Upper lobe of right lung (tissue), 1 donor: ENCODE results near the gene UTRN. TPM values are rescaled to one million over a fixed set of nuclear protein-coding genes. Genes with fewer than 3 reads are reported as not detected.

Experiments
- ATAC-seq: fragments of 200-7000 bp; cut with Tn5 transposase; one replicate; pipeline ENCODE4 v1.9.1; 2020; ENCODE audit warnings: mild to moderate bottlenecking, moderate library complexity
- DNase-seq: peaks from one replicate; pipeline ENCODE4 v3.0.0-alpha.2; 2020
- H3K27ac ChIP-seq: fragments of 200-600 bp; one replicate; pipeline ENCODE4 v1.8.0; 2022
- H3K27me3 ChIP-seq: fragments of 200-600 bp; one replicate; pipeline ENCODE4 v1.8.0; 2022; ENCODE audit warnings: mild to moderate bottlenecking
- H3K36me3 ChIP-seq: fragments of 200-600 bp; one replicate; pipeline ENCODE4 v1.8.0; 2022
- H3K4me1 ChIP-seq: fragments of 200-600 bp; one replicate; pipeline ENCODE4 v1.8.0; 2022
- H3K4me3 ChIP-seq: fragments of 200-600 bp; one replicate; pipeline ENCODE4 v1.8.0; 2022; ENCODE audit warnings: mild to moderate bottlenecking
- H3K9me3 ChIP-seq: fragments of 200-600 bp; one replicate; pipeline ENCODE4 v1.8.0; 2022
- intact Hi-C: fragments of 100-400 bp; cut with DNase I; formaldehyde crosslinking; loops from one replicate; pipeline ENCODE4 v1.11.0; 2022
- total RNA-seq: library from RNA; stranded (reverse); fragmentation: NEBNext Ultra II Directional; extraction: Animal tissue kit (Norgen Biotek cat#: 25700); gene quantifications from one replicate; pipeline ENCODE4 v1.2.1, GENCODE V29; 2021
- TF ChIP-seq, protein P1 (sequence below): fragments of 200-600 bp; IDR thresholded peaks from one replicate; pipeline ENCODE4 v1.8.0; 2022; ENCODE audit warnings: antibody characterized with exemption
- donor health status: DM: no; HTN: yes; CAD: no; lungs with severe emphysema.

The UTRN gene
- total RNA-seq, 1 donor from 2014 or later, result 316 TPM

DNA sequence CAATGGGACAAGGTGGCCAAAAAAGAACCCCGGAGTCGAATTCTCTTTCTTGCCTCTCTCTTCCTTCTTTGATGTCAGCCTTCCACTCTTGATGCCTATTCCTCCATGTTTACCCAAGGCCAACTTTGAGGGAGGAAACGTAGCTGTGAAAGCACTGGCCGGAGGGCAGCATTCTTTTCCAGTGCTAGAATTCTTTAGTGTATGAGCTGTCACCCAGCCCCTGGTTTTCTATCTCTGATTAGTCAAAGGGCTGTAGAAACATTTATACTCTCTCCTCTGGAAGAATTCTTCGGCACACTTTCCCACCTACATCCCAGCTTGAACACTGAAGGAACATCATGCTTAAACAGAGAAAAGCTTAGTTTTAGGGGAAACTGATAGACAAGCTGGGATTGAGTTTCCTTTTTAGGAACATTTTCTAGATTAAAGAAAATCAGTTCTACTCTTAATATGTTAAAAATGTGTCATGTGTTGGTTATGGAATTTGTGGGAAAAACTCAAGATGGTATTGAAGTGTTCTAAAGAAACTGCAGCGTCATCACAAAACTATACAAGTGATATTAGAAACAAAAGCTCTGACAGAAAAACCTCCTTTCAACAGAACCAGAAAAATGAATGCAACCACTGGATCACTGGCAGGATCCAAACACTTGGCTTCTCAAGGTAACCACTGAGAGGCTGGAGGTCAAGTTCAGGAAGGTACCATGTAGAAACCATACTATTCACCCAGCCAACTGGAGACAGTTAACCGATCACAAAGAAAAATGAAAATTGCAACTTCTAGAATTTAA lies 20.7 kb upstream of the UTRN start:
- intact Hi-C loops, result no loop called here
- Histone ChIP-seq H3K9me3 (no peaks in the 10 kb centered on the region), H3K4me1 (peaks cover 24% of the 10 kb centered on the region), H3K27ac (peak overlapping the region; percentile 52), H3K27me3 (no peaks in the 10 kb centered on the region), H3K4me3 (no peak overlapping the region), H3K36me3 (no peaks in the 10 kb centered on the region)
- no peak for DNase-seq
- TF ChIP-seq, protein P1, sequence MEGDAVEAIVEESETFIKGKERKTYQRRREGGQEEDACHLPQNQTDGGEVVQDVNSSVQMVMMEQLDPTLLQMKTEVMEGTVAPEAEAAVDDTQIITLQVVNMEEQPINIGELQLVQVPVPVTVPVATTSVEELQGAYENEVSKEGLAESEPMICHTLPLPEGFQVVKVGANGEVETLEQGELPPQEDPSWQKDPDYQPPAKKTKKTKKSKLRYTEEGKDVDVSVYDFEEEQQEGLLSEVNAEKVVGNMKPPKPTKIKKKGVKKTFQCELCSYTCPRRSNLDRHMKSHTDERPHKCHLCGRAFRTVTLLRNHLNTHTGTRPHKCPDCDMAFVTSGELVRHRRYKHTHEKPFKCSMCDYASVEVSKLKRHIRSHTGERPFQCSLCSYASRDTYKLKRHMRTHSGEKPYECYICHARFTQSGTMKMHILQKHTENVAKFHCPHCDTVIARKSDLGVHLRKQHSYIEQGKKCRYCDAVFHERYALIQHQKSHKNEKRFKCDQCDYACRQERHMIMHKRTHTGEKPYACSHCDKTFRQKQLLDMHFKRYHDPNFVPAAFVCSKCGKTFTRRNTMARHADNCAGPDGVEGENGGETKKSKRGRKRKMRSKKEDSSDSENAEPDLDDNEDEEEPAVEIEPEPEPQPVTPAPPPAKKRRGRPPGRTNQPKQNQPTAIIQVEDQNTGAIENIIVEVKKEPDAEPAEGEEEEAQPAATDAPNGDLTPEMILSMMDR, result no peak
- peak; percentile 67 for ATAC-seq

DNA sequence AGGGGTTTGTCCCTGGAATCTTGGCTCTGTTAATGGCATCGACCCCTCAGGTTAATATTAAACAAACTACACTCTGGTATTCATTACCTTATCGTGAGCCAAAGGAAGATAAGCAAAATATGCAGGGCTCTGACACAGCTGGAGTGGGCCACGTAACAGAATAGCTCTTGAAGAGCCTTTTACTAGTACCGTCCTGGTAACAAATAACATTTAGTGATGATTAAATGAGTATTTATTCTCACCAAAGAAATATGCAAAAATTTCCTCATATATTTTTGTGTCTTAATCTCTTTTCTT lies 20.1 kb upstream of the UTRN start:
- peaks cover 24% of the 10 kb centered on the region for H3K4me1 ChIP-seq
- TF ChIP-seq, protein P1, result no peak
- DNase-seq (no peak), ATAC-seq (peak; percentile 54)
- H3K9me3 ChIP-seq, result no peaks in the 10 kb centered on the region
- H3K36me3 ChIP-seq, result no peaks in the 10 kb centered on the region
- H3K4me3 ChIP-seq, result no peak overlapping the region
- no peaks in the 10 kb centered on the region for H3K27me3 ChIP-seq
- intact Hi-C loops, result no loop called here
- peak overlapping the region; percentile 52 for H3K27ac ChIP-seq

DNA sequence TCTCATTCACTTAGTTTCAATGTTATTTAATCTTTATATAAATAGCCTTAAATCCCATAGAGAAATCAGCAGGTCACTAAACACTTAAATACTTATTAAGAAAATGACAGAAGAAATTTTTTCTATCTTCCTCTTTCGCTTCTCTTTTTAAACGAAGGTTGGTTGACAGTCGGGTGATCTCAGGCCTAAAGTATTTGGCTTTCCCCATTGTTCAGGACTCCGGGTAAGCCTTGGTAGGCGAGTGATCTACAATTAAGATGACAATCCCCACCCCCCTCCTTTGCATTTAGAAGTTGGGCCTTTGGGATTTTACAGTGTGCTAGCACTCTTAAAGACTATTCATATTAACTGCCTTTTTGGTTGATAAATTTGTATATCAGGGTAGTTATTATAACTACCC lies 19.7 kb upstream of the UTRN start:
- H3K4me1 ChIP-seq, result peaks cover 24% of the 10 kb centered on the region
- no peak overlapping the region for H3K4me3 ChIP-seq
- intact Hi-C loops, result no loop called here
- TF ChIP-seq, protein P1, result no peak
- ATAC-seq, result peak; percentile 63
- H3K27ac ChIP-seq, result peak overlapping the region; percentile 65
- no peaks in the 10 kb centered on the region for H3K36me3 ChIP-seq
- H3K9me3 ChIP-seq, result no peaks in the 10 kb centered on the region
- no peak for DNase-seq
- no peaks in the 10 kb centered on the region for H3K27me3 ChIP-seq

DNA sequence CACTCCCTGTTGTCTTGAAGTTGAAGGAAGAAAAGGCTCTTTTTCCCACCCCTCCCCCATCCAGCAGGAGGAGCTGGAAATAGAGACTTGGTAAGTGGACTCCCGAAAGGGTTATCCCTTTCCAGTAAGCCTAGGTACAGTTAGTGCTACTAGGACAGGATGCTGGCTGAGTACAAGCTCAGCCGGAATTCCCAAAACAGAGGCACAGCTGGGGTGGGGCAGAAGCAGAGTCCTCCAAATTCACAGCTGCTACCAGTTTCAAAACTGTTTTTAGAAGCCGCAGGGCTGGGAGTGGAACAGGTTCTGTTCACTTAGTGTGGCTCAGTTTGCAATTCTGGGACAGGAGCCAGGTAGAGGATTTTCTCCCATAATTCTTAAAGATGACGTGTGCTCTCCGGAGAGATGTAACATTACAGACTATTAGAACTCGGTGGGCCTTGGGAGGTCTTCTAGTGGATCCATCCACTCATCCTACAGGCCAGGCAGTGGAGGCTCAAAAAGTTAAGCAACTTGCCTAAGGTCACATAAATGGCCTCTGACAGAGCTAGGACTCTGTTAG lies 19.0 kb upstream of the UTRN start:
- Histone ChIP-seq H3K4me3 (no peak overlapping the region), H3K27me3 (no peaks in the 10 kb centered on the region), H3K9me3 (no peaks in the 10 kb centered on the region), H3K27ac (peak overlapping the region; percentile 65), H3K4me1 (peaks cover 24% of the 10 kb centered on the region), H3K36me3 (no peaks in the 10 kb centered on the region)
- DNase-seq (peak; percentile 70), ATAC-seq (peak; percentile 90)
- TF ChIP-seq, protein P1, result no peak
- intact Hi-C loops, result no loop called here

DNA sequence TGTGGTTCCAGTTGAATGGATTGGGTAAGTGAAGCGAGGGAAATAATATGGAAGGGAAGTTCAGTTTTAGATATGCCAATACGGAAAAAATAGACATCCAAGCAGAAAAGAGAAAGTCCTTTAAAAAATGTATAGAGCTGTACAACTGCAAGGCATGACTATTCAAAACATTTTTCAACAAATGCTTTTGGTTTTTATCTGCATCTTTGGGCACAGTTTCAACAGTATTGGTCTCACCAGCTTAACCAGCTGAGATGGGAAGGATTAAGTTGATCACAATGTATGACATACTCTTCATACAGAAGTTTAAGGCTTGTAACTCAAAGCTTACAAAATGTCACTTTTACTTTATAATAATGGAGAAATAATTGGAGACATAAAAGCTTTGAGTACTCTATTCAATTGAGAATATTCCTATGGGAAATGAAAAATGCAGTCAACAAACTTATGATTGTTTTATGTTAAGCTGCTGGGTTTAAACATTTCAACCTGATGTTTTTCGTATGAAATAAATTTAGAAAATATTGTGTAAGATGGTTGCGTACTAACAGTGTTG lies 16.3 kb upstream of the UTRN start:
- Histone ChIP-seq H3K9me3 (no peaks in the 10 kb centered on the region), H3K27me3 (no peaks in the 10 kb centered on the region), H3K4me3 (no peak overlapping the region), H3K36me3 (no peaks in the 10 kb centered on the region), H3K27ac (no peak overlapping the region), H3K4me1 (peaks cover 24% of the 10 kb centered on the region)
- TF ChIP-seq, protein P1, result no peak
- intact Hi-C loops, result no loop called here
- DNase-seq (no peak), ATAC-seq (no peak)
